Tibial artery (tissue), 4 donors: ENCODE data around the gene CDCA7.
"Not testable (repeated sequence)": the region's sequence is repeated elsewhere in the genome, so short reads cannot be mapped to it uniquely, and the experiment has no call there.

Experiments used
- DNase-seq, 2 donors: peaks; one replicate each; pipeline ENCODE4 v3.0.0-alpha.2; 2019
- H3K27ac ChIP-seq, 2 donors: fragments of 200-600 bp; sonication (generic) in 1 of 2; 1 replicate in 1 of 2; 2 replicates in 1 of 2; pipeline ENCODE4 v1.5.1; 2018 to 2019; ENCODE audit warnings: mild to moderate bottlenecking in 1 of 2
- H3K27me3 ChIP-seq, 2 donors: fragments of 200-600 bp; sonication (generic) in 1 of 2; one replicate each; pipeline versions ENCODE4 v1.5.1 to v1.6.0; 2016 to 2019
- H3K36me3 ChIP-seq, 3 donors: fragments of 200-600 bp; sonication (generic) in 2 of 3; one replicate each; pipeline ENCODE4 v1.5.1; 2016 to 2019; ENCODE audit warnings: mild to moderate bottlenecking in 2 of 3
- H3K4me1 ChIP-seq, 4 donors: fragments of 200-600 bp; sonication (generic) in 2 of 4; 1 replicate in 3 of 4; 2 replicates in 1 of 4; pipeline ENCODE4 v1.5.1; 2016 to 2019
- H3K4me3 ChIP-seq, 2 donors: fragments of 200-600 bp; sonication (generic) in 1 of 2; 1 replicate in 1 of 2; 2 replicates in 1 of 2; pipeline ENCODE4 v1.5.1; 2018 to 2019; ENCODE audit warnings: mild to moderate bottlenecking in 2 of 2
- H3K9me3 ChIP-seq, 3 donors: fragments of 200-600 bp; sonication (generic) in 1 of 3; one replicate each; pipeline ENCODE4 v1.5.1; 2016 to 2019
- intact Hi-C: fragments of 100-400 bp; cut with DNase I; formaldehyde crosslinking; loops from one replicate; pipeline ENCODE4 v1.15.0; 2023; ENCODE audit warnings: low total_unique reads
- TF ChIP-seq, protein P1 (sequence below), 2 experiments: fragments of 200-600 bp in 1 of 2; fragments of 450-650 bp in 1 of 2; IDR thresholded peaks; one replicate each; pipeline ENCODE4 v1.5.1; 2017 to 2019; ENCODE audit warnings: antibody characterized with exemption in 2 of 2, mild to moderate bottlenecking in 1 of 2, moderate library complexity in 1 of 2

CDCA7 gene

GRCh38 chr2:173354582-173355131 lies at the start of gene CDCA7:
Gene CDCA7 (plus strand): TSS chr2:173354872. CDS start chr2:173354964, 92 bp downstream.
- Histone ChIP-seq H3K4me1 (peaks cover 0 to 21% (median 17%) of the 10 kb centered on the region in 4 donors), H3K27me3 (peaks cover 0 to 45% of the 10 kb centered on the region in 2 donors), H3K36me3 (no peaks in the 10 kb centered on the region), H3K9me3 (no peaks in the 10 kb centered on the region), H3K4me3 (peak within 1 kb of the TSS; percentile 49 to 69), H3K27ac (peak within 1 kb of the TSS in 1 of 2 donors; percentile 10)
- peak in 1 of 2 donors; percentile 67 for DNase-seq
- intact Hi-C loops = no loop called here
- TF ChIP-seq, protein P1, sequence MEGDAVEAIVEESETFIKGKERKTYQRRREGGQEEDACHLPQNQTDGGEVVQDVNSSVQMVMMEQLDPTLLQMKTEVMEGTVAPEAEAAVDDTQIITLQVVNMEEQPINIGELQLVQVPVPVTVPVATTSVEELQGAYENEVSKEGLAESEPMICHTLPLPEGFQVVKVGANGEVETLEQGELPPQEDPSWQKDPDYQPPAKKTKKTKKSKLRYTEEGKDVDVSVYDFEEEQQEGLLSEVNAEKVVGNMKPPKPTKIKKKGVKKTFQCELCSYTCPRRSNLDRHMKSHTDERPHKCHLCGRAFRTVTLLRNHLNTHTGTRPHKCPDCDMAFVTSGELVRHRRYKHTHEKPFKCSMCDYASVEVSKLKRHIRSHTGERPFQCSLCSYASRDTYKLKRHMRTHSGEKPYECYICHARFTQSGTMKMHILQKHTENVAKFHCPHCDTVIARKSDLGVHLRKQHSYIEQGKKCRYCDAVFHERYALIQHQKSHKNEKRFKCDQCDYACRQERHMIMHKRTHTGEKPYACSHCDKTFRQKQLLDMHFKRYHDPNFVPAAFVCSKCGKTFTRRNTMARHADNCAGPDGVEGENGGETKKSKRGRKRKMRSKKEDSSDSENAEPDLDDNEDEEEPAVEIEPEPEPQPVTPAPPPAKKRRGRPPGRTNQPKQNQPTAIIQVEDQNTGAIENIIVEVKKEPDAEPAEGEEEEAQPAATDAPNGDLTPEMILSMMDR (IDR thresholded peaks at IDR 0.05) = no peak

DNA sequence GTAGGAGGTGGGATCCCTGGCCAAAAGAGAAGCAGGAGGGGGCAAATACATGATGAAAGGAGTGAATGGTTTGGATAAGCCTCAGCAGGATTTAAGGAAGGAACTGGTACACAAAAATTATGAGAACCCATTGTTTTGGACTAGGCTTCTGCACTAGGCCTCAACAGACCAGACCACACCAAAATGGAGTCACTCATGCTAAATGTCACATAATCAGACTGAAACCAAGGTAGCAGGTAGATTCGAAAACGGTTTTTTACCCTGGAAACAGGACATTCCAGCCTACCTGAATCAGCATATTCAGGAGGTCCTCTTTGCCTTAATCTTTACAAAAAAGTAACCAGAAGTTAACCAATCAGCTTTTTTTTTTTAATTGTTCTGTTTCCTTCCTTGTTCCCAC lies 49.4 kb upstream of the CDCA7 start:
- Histone ChIP-seq H3K27ac (no peak overlapping the region), H3K4me3 (no peak overlapping the region), H3K27me3 (no peaks in the 10 kb centered on the region), H3K4me1 (no peaks in the 10 kb centered on the region), H3K9me3 (peaks cover 0 to 1% (median 0%) of the 10 kb centered on the region in 3 donors), H3K36me3 (no peaks in the 10 kb centered on the region)
- no peak for DNase-seq
- intact Hi-C loops = no loop called here
- TF ChIP-seq, protein P1 (IDR thresholded peaks at IDR 0.05) = no peak

DNA sequence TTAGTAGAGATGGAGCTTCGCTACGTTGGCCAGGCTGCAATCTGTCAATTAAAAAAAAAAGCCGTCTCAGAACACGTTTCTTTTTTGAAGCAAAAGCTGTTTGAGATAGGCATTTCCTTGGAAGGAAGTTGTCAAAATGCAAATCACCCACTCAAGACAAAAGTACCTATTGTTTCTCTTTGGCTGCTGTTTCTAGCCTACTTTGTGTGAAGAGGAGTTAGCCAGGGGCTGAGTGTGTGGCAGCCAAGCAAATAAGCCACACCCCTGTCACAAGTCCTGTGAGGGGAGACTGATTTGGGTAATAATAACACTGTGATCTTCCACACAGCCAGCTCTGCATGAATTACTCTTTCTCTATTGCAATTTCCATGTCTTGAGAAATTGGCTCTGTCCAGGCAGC lies 47.4 kb upstream of the CDCA7 start:
- intact Hi-C loops = no loop called here
- TF ChIP-seq, protein P1 (IDR thresholded peaks at IDR 0.05) = no peak
- DNase-seq = no peak
- no peaks in the 10 kb centered on the region for H3K9me3 ChIP-seq
- H3K4me1 ChIP-seq = no peaks in the 10 kb centered on the region
- no peaks in the 10 kb centered on the region for H3K36me3 ChIP-seq
- H3K27ac ChIP-seq = no peak overlapping the region
- H3K27me3 ChIP-seq = no peaks in the 10 kb centered on the region
- H3K4me3 ChIP-seq = no peak overlapping the region

- H3K9me3 ChIP-seq, H3K4me3 ChIP-seq, H3K4me1 ChIP-seq, H3K27me3 ChIP-seq, DNase-seq, H3K36me3 ChIP-seq, H3K27ac ChIP-seq, intact Hi-C loops: not testable (repeated sequence)
These were observed 45.3 kb upstream of the CDCA7 start for GRCh38 chr2:173309370-173309769.

DNA sequence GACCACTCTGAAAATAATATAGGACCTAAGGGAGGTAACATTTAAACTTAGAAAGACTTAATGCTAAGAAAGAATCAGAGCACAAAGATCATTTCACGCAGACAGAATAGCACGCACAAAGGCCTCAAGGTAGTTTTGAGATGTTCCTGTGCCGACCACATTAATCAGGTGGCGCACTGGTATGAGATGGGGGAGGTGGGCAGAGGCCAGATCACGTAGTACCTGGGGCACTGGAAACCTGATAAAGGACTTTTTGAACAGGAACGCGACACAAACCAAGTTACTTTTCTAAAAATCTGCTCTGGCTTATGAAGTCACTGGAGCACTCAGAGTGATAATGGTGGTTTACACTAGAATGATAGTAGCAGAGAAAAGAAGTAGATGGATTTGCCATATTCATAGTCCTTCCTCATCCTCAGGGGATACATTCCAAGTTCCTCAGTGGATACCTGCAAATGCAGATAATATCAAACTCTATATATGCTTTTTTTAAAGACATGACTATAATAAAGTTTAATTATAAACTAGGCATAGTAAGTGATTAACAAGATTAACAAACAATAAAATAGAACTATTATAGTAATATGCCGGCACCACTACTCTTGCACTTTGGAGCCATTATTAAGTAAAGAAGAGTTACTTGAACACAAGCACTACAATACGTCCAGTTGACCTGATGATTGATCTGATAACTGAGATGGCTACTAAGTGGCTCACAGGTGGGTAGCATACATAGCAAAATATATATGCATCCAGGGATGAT lies 42.6 kb upstream of the CDCA7 start:
- TF ChIP-seq, protein P1 (IDR thresholded peaks at IDR 0.05) = no peak
- Histone ChIP-seq H3K27ac (no peak overlapping the region), H3K9me3 (no peaks in the 10 kb centered on the region), H3K4me1 (no peaks in the 10 kb centered on the region), H3K36me3 (no peaks in the 10 kb centered on the region), H3K27me3 (no peaks in the 10 kb centered on the region), H3K4me3 (no peak overlapping the region)
- DNase-seq = no peak
- intact Hi-C loops = no loop called here

DNA sequence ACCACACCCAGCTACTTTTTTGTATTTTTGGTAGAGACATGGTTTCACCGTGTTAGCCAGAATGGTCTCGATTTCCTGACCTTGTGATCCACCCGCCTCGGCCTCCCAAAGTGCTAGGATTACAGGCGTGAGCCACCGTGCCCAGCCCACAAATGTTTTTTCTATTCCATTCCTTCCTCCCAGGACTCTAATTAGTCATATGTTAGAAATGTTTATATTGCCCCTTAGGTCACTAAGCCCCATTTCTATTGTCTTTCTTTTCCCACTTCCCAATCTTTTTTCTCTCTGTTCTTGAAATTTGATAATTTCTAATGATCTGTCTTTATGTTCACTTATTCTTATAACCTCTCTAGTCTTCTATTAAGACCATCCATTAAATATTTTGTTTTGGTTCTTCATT lies 31.3 kb upstream of the CDCA7 start:
- no peaks in the 10 kb centered on the region for H3K36me3 ChIP-seq
- no peaks in the 10 kb centered on the region for H3K27me3 ChIP-seq
- no peaks in the 10 kb centered on the region for H3K4me1 ChIP-seq
- H3K27ac ChIP-seq = no peak overlapping the region
- H3K4me3 ChIP-seq = no peak overlapping the region
- TF ChIP-seq, protein P1 (IDR thresholded peaks at IDR 0.05) = no peak
- intact Hi-C loops = no loop called here
- peaks cover 0 to 19% (median 1%) of the 10 kb centered on the region in 3 donors for H3K9me3 ChIP-seq
- DNase-seq = no peak
